Uterus (tissue), 4 donors: ENCODE results near the gene SLC25A26. TPM values are rescaled to one million over a fixed set of nuclear protein-coding genes. Genes with fewer than 3 reads are reported as not detected.
"Not testable (repeated sequence)": the region's sequence is repeated elsewhere in the genome, so short reads cannot be mapped to it uniquely, and the experiment has no call there.

Experiments
- DNase-seq, 2 donors: peaks; one replicate each; pipeline ENCODE4 v3.0.0-alpha.2; 2019 to 2020
- H3K27ac ChIP-seq, 2 donors: fragments of 200-600 bp; sonication (generic); 1 replicate in 1 of 2; 2 replicates in 1 of 2; pipeline ENCODE4 v1.5.1; 2016 to 2018
- H3K27me3 ChIP-seq, 2 donors: fragments of 200-600 bp; sonication (generic); one replicate each; pipeline ENCODE4 v1.5.1; 2018 to 2019; ENCODE audit warnings: control low read depth in 1 of 2
- H3K36me3 ChIP-seq, 2 donors: fragments of 200-600 bp; sonication (generic); one replicate each; pipeline ENCODE4 v1.5.1; 2019; ENCODE audit warnings: control low read depth in 1 of 2
- H3K4me1 ChIP-seq, 2 donors: fragments of 200-600 bp; sonication (generic); one replicate each; pipeline ENCODE4 v1.5.1; 2018 to 2019; ENCODE audit warnings: control low read depth in 1 of 2
- H3K4me3 ChIP-seq, 2 donors: fragments of 200-600 bp; sonication (generic); 1 replicate in 1 of 2; 2 replicates in 1 of 2; pipeline ENCODE4 v1.5.1; 2018 to 2019; ENCODE audit warnings: mild to moderate bottlenecking in 1 of 2
- H3K9me3 ChIP-seq, 2 donors: fragments of 200-600 bp; sonication (generic); one replicate each; pipeline ENCODE4 v1.5.1; 2019; ENCODE audit warnings: control low read depth in 1 of 2
- CTCF ChIP-seq, 4 experiments: fragments of 200-600 bp in 2 of 4; fragments of 450-650 bp in 2 of 4; sonication (generic) in 2 of 4; IDR thresholded peaks; one replicate each; pipeline ENCODE4 v1.5.1; 2016 to 2019; ENCODE audit warnings: antibody characterized with exemption in 4 of 4, mild to moderate bottlenecking in 2 of 4, moderate library complexity in 1 of 4
- POLR2A ChIP-seq, 2 donors: fragments of 450-650 bp; IDR thresholded peaks; one replicate each; pipeline ENCODE4 v1.6.1; 2016; ENCODE audit warnings: antibody characterized with exemption in 2 of 2, mild to moderate bottlenecking in 1 of 2, moderate library complexity in 1 of 2
- intact Hi-C: fragments of 100-400 bp; cut with DNase I; formaldehyde crosslinking; loops from one replicate; pipeline ENCODE4 v1.15.1; 2023; ENCODE audit warnings: low total_unique reads
- total RNA-seq, 4 donors: library from RNA; depleted of rRNA in 3 of 4; stranded (reverse); fragments of >200 nt in 3 of 4; gene quantifications; one replicate each; pipeline versions ENCODE4 v1.1.0 to v1.2.4, GENCODE V29; 2014 to 2023
- donor health status: DM: yes; HTN: yes; CAD: no.

Gene SLC25A26
- total RNA-seq, 4 donors from 2014 or later = 10.6 to 24.9 (median 17.8) TPM

- no peak for DNase-seq
- Histone ChIP-seq H3K27me3 (no peaks in the 10 kb centered on the region), H3K4me3 (no peak overlapping the region), H3K9me3 (no peaks in the 10 kb centered on the region), H3K36me3 (no peaks in the 10 kb centered on the region), H3K4me1 (no peaks in the 10 kb centered on the region), H3K27ac (peak overlapping the region in 1 of 2 donors; percentile 19)
- intact Hi-C loops = no loop called here
- TF ChIP-seq POLR2A (IDR thresholded peaks at IDR 0.05) (no peak), CTCF (IDR thresholded peaks at IDR 0.05) (no peak)
These were observed 79.1 kb downstream of the SLC25A26 start for GRCh38 chr3:66299891-66300290.

- no peak for DNase-seq
- Histone ChIP-seq H3K27ac (no peak overlapping the region), H3K9me3 (no peaks in the 10 kb centered on the region), H3K27me3 (no peaks in the 10 kb centered on the region), H3K4me1 (no peaks in the 10 kb centered on the region), H3K4me3 (no peak overlapping the region), H3K36me3 (no peaks in the 10 kb centered on the region)
- intact Hi-C loops = no loop called here
- TF ChIP-seq POLR2A (IDR thresholded peaks at IDR 0.05) (no peak), CTCF (IDR thresholded peaks at IDR 0.05) (no peak)
These were observed 81.5 kb downstream of the SLC25A26 start for GRCh38 chr3:66302288-66302687.

GRCh38 chr3:66303491-66303901 lies 82.7 kb downstream of the SLC25A26 start:
- DNase-seq = no peak
- TF ChIP-seq POLR2A (IDR thresholded peaks at IDR 0.05) (no peak), CTCF (IDR thresholded peaks at IDR 0.05) (no peak)
- Histone ChIP-seq H3K9me3 (no peaks in the 10 kb centered on the region), H3K4me3 (no peak overlapping the region), H3K36me3 (no peaks in the 10 kb centered on the region), H3K27me3 (no peaks in the 10 kb centered on the region), H3K4me1 (no peaks in the 10 kb centered on the region), H3K27ac (no peak overlapping the region)
- intact Hi-C loops = no loop called here

- no peak overlapping the region for H3K27ac ChIP-seq
- TF ChIP-seq CTCF (IDR thresholded peaks at IDR 0.05) = no peak
- TF ChIP-seq POLR2A (IDR thresholded peaks at IDR 0.05) = no peak
These were observed 83.5 kb downstream of the SLC25A26 start for GRCh38 chr3:66304293-66304692.

GRCh38 chr3:66306086-66306485 lies 85.3 kb downstream of the SLC25A26 start:
- H3K4me3 ChIP-seq, H3K4me1 ChIP-seq, H3K27ac ChIP-seq, DNase-seq, H3K27me3 ChIP-seq, H3K9me3 ChIP-seq, intact Hi-C loops, H3K36me3 ChIP-seq: not testable (repeated sequence)

More at GRCh38 chr3:66304293-66304692, 83.5 kb downstream of the SLC25A26 start:
- no peak for DNase-seq
- Histone ChIP-seq H3K27me3 (no peaks in the 10 kb centered on the region), H3K4me3 (no peak overlapping the region), H3K4me1 (no peaks in the 10 kb centered on the region), H3K36me3 (no peaks in the 10 kb centered on the region), H3K9me3 (no peaks in the 10 kb centered on the region)
- intact Hi-C loops = no loop called here

- H3K36me3 ChIP-seq, H3K4me1 ChIP-seq, H3K27me3 ChIP-seq, H3K27ac ChIP-seq, intact Hi-C loops, DNase-seq, H3K4me3 ChIP-seq, H3K9me3 ChIP-seq: not testable (repeated sequence)
These were observed 86.2 kb downstream of the SLC25A26 start for GRCh38 chr3:66306991-66307390.
